CD4-positive, alpha-beta T cell treated with Interferon gamma for 1 hour (primary cell): ENCODE results near the gene BEST1.
A peak's percentile ranks its signal among the peaks of the same experiment; 100 is the strongest.

Experiments
- DNase-seq: peaks from one replicate; pipeline ENCODE4 v3.0.0-alpha.2; 2020

Gene BEST1

GRCh38 chr11:61964666-61965271 is 14.6 kb downstream of the BEST1 start:
- DNase-seq, result peak; percentile 44

- DNase-seq, result peak; percentile 49
These were observed 16.6 kb downstream of the BEST1 start for GRCh38 chr11:61966734-61967115.

GRCh38 chr11:61967116-61967923 is 17.2 kb downstream of the BEST1 start, which contains the start of gene FTH1:
FTH1 (minus strand) TSS chr11:61967634; CDS start chr11:61967425, 209 bp downstream.
- DNase-seq, result peak; percentile 94

DNA sequence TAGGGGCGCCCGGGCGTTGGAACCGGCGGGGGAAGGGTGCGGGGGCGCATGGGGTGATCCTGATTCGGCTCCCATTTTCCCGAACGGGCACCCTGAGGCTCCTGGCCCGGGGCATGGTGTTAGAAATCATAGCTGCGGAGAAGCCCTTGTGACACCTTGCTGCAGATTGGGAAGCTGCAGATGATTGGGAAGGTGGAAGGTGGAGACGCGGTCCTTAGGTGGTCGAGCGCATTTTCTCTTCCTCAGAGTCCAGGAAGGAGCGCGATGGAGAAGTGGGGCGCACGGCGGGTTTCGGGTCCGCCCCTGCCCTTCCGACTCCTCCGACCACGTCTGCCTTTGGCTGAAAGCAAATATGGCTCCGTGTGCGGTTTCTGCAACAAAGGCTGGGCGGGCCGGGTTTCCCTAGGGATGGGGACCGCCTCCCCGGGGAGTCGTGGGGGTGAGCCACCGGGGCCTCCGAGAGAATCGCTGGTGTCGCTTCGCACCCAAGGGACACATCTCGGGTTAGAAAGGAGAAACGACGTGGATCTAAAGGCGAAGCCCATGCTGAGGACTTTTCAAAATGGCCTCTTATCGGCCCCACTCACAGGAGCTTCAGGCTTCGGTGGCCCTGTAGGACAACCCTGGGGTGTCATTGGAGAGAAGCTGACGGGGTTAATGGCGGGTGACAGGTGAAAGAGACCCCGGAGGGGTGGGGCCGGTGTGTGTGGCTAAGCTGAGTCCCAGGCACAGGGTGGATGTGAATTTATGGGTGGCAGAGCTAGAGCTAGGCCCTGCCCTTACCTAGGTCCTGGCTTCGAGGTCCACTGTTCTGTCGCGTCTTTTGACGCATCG is 18.0 kb downstream of the BEST1 start:
- peak; percentile 64 for DNase-seq

- DNase-seq, result no peak
These were observed 18.7 kb downstream of the BEST1 start for GRCh38 chr11:61968758-61969390.

GRCh38 chr11:61969391-61969758 is 19.2 kb downstream of the BEST1 start:
- DNase-seq, result no peak

GRCh38 chr11:61969838-61970662 is 19.9 kb downstream of the BEST1 start:
- no peak for DNase-seq

DNA sequence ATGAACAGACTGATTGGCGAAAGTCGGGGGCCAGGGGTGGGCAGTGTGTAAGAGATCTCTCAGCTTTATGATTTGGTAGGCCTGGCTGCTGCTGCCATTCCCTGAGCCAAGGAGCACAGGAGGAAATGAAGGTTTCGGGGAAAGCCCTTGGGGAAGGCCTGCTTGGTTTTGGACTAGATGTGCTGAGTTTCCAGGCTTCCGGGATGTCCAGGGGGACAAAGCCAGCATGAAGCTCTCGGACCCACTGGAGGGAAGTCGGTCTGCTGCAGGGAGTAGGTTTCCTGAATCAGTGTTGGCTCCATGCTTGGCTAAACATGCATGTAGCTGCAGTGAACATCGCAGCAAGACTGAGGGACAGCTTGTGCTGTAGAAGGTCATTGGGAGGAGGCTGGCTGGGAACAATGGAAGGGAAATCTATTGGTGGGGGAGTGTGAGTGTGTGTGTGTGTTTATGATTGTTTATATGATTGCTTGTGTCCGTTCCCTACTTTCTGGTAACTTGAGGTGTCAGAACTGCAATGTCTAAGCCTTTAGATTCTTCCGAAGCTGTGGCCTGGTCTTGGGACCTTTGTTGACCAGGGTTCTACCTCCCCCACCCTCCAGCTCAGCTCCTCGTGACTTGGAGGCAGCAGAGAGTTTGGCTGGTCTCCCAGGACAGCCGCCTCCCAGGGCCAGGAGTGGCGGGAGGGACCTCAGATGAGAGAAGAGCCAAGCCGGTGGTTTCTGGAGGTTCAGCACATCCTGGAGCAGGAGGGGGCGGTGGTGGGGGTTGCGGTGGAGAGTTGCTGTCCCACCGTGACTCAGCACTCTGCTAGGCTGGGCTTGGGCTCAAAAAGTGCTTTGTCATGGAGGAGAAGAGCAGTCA is 21.3 kb downstream of the BEST1 start:
- DNase-seq, result peak; percentile 88

DNA sequence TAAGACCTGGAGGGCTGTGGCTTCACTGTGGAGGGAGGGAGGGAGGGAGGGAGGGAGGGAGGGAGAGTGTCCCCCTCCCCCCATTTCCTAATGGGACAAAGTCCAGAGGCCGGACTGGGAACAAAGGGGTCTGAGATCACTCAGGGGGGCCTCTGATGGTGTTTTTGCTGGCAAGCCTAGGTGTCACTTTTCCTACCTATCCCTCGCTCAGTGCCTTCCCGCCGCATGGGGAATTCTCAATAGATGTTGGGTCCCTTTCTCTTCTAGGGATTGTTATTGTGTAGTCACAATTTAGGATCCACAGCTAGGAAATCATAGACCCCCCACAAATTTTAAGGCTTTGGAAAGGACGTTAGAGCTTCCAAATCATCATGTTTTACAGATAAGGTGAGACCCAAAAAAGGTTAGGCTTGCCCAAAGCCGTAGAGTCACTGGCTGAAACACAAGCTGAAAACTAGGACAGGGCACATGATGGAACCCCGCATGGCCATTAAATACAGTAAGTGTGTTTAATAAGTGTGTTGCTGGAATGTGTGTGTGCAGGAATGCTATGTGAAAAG is 22.0 kb downstream of the BEST1 start:
- DNase-seq, result no peak

DNA sequence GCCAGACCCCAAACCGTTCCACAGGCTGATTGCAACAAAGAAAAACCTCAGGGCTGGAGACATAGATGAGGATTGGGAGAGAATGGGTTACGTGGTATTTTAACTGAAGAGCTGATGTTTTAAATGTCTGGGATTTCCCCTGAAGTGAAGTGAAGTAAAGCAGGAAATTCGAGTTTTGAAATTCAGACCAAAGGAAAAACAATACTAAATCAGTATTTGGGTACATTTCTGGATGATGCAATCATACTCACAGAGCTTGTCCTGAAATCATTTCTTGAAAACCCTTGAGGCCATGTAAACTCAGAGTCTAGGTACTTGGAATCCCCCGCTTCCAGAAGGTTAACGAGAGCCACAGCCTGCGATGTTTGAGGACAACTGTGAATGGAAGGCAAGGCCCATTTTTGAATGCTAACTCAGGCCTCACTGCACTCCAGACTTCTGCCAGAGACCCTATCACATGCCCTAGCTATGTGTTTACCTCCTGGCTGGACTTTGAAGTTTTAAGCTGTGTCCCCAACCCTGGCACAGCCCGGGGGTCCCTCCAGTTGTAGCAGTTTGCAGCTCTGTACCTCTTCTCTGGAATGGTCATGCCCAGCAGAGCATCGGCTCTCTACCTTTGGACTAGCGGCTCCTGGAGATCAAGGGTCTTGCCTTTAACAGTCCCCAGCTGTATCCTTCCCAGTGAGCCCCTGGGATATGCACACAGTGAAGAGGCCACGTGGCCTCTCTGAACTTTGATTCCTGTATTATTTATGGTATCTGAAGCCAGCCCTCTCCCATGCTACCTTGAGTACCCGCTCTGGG is 22.7 kb downstream of the BEST1 start:
- DNase-seq, result peak; percentile 34

DNA sequence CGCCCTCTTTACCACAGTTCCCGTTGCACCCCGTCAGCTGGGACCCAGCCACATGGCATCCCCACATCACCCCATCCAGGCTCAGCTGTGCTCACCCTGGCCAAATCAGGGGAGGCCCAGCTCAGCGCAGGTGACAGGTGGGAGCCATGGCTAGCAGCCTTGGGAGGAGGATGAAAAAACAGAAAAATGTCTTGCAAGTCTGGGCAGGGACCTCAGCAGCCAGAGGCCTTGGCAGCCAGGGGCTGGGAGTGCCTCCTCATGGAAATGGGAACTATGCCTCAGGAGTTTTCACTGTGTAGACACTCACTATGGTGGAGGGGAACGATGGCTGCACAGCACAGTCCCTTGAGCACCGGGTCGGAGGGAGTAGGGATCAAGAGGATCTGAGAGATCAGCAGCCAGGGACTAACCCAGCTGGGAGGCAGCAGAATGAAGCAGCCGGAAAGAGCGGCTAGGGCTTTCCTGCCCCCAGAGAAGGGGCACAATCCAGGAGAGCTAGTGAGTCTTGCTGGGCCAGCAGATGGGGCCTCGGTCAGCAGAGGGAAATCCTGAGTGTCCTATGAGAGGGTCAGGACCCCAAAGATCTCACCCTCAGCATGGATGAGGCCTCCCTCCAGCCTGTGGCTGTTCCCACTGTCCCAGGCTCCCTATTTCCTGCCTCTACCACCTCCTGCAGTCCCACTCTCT is 23.5 kb downstream of the BEST1 start:
- no peak for DNase-seq

DNA sequence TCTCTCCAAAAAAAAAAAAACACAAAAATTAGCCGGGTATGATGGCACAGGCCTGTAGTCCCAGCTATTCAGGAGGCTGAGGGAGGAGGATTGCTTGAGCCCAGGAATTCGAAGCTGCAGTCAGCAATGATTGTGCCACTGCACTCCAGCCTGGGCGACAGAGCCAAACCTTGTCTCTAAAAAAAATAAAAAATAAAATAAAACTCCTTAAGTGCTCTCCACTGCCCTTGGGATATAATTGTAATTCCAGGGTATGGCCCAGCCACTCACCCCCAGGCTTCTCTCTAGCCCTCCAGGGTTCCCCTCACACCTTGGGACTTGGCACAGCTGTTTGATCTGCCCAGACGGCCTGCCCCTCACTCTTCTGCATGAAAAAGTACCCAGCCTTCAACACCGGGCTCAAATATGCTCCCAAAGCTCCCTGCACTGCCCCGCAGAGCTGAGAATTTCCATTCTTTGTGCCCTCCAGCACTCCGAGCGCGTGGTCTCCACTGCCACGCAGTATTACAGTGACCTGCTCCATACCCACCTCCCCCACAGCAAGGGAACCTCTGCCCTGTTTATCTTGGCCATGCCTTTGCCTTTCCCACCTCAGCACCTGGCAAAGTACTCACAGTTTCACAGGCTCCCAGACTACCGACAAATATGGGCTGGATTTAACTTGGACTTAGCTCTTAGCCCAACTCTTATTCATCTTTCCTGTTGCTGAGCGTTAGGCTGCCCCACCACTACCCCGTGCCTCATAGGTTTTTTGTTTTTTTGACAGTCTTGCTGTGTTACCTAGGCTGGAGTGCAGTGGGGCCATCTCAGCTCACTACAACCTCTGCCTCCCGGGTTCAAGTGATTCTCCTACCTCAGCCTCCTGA is 24.8 kb downstream of the BEST1 start:
- no peak for DNase-seq

- no peak for DNase-seq
These were observed 25.7 kb downstream of the BEST1 start for GRCh38 chr11:61975638-61976419.

- no peak for DNase-seq
These were observed 26.3 kb downstream of the BEST1 start for GRCh38 chr11:61976420-61976800.

DNA sequence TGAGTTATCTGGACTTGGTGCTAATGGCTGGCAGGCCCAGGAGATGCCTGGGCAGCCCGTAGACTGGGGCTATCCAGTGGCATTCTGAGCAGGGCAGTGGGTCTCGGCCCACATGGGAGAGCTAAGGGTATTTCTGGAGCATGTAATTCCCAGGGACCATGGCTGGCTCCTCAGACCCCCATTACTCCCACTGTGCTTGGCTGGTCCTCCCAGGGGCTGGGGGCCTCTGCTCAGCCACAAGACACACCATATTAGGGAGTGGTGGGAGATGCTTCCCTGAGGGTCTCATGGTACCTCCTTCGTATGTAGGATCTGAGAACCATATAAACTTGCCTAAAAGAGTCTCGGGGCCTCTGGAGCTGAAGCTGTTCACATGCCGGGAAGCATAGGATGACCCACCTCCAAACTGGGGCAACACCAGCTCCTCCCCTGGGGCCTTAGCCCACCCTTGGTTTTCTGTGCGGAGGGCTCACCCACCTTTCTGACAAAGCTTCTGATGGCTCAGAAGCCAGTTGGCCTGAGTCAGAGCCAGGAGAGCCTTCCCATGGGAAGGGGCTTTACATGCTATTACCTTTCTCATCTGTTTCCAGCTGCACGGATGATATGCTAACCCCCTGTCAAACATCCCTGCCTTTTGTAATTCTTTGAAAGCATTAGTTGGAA is 26.8 kb downstream of the BEST1 start:
- DNase-seq, result no peak

GRCh38 chr11:61978703-61979661 is 28.8 kb downstream of the BEST1 start:
- DNase-seq, result no peak
